HFF-Myc (cell line): ENCODE data around the gene PARD3.

Experiments used
- DNase-seq: peaks from one replicate; pipeline ENCODE4 v3.0.0-alpha.2; 2011; ENCODE audit warnings: low read depth; ENCODE audit errors: extremely low read depth
- H3K4me3 ChIP-seq: replicated peaks from 2 replicates; pipeline ENCODE4 v1.5.1; 2011; ENCODE audit warnings: low read depth, mild to moderate bottlenecking, control low read depth, low read length
- CTCF ChIP-seq: IDR thresholded peaks from 2 replicates; pipeline ENCODE4 v1.5.1; 2012; ENCODE audit warnings: mild to moderate bottlenecking, low read depth, low read length, control low read depth; ENCODE audit errors: missing control alignments

PARD3 gene

GRCh38 chr10:34539533-34540315 lies 275.4 kb downstream of the PARD3 start:
- no peak for DNase-seq
- TF ChIP-seq CTCF, result no peak
- 0 out of 2 replicates have a peak overlapping the region, but pooled peaks have one; percentile 8 for H3K4me3 ChIP-seq

- DNase-seq, result no peak
- no peak overlapping the region for H3K4me3 ChIP-seq
- TF ChIP-seq CTCF, result no peak
These were observed 276.7 kb downstream of the PARD3 start for GRCh38 chr10:34538281-34538829.

- DNase-seq, result no peak
- no peak overlapping the region for H3K4me3 ChIP-seq
- no peak for TF ChIP-seq CTCF
These were observed 277.4 kb downstream of the PARD3 start for GRCh38 chr10:34537629-34538231.

- TF ChIP-seq CTCF, result no peak
- no peak for DNase-seq
- no peak overlapping the region for H3K4me3 ChIP-seq
These were observed 279.2 kb downstream of the PARD3 start for GRCh38 chr10:34535872-34536271.

GRCh38 chr10:34530778-34531177 lies 284.3 kb downstream of the PARD3 start:
- no peak for TF ChIP-seq CTCF
- no peak for DNase-seq
- H3K4me3 ChIP-seq, result no peak overlapping the region

GRCh38 chr10:34528320-34528719 lies 286.8 kb downstream of the PARD3 start:
- DNase-seq, result peak; percentile 75
- H3K4me3 ChIP-seq, result no peak overlapping the region
- TF ChIP-seq CTCF, result no peak
